ENCODE measurements around the gene BFAR.
"Not testable (repeated sequence)": the region's sequence is repeated elsewhere in the genome, so short reads cannot be mapped to it uniquely, and the experiment has no call there.

Gene BFAR

GRCh38 chr16:14701859-14702258 lies 69.1 kb downstream of the BFAR start:
- not testable (repeated sequence) for DNase-seq

DNA sequence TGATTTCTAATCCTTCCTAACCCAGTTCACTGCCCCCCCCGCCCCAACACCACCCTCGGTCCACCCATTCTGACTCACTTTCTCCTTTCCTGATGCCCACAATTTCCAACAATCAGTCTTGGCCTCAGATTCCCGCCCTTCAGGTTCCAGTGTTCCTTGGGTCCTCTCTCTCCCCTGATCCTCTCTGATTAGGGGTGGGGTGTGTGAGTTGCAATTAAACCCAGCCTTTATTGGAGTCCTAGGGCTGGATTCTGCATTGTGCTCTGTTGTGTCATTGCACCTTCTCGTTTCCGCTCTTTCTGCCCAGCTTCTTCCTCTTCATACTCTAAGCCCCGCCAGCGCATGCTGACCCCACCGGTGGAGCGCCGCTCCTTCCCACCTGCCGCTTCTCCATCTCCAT lies 69.9 kb downstream of the BFAR start:
- DNase-seq: not testable (repeated sequence)

GRCh38 chr16:14703156-14704011 lies 70.6 kb downstream of the BFAR start, which contains the start of gene NPIPA3:
NPIPA3 (plus strand) TSS chr16:14703411; CDS start chr16:14708944, 5,533 bp downstream.
- DNase-seq: not testable (repeated sequence)
